PC-9 (cell line): ENCODE measurements around the gene PHACTR4.

Experiments
- EZH2 ChIP-seq: fragments of 200-600 bp; sonication (generic); IDR thresholded peaks from 2 replicates; pipeline ENCODE4 v1.8.0; 2017; ENCODE audit warnings: antibody characterized with exemption, low read depth
- TF ChIP-seq, protein P1 (sequence below): fragments of 200-600 bp; sonication (generic); conservative IDR thresholded peaks from 2 replicates; pipeline ENCODE4 v1.6.1; 2017; ENCODE audit warnings: mixed run types, antibody characterized with exemption, mild to moderate bottlenecking, moderate library complexity

DNA sequence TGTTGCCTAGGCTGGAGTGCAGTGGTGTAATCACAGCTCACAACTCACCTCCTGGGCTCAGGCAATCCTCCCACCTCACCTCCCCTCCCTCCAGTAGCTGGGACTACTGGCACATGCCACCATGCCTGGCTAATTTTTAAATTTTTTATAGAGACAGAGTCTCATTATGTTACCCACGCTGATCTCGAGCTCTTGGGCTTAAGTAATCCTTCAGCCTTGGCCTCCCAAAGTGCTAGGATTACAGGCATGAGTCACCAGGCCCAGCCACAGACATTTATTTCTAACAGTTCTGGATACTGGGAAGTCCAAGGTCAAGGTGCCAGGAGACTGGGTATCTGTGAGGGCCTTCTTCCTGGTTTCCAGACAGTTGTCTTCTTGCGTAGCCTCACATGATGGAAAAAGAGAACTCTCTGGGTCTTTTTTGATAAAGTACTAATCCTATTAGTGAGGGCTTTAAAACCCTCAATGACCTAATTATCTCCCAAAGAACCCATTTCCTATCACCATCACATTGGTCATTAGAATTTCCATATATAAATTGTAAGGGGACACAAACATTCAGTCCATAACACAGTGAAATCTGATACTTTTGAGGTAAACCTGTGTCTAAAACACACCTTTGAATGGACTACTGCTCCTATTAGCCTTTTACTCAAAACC is 67.9 kb downstream of the PHACTR4 start:
- TF ChIP-seq EZH2, result no peak
- TF ChIP-seq, protein P1, sequence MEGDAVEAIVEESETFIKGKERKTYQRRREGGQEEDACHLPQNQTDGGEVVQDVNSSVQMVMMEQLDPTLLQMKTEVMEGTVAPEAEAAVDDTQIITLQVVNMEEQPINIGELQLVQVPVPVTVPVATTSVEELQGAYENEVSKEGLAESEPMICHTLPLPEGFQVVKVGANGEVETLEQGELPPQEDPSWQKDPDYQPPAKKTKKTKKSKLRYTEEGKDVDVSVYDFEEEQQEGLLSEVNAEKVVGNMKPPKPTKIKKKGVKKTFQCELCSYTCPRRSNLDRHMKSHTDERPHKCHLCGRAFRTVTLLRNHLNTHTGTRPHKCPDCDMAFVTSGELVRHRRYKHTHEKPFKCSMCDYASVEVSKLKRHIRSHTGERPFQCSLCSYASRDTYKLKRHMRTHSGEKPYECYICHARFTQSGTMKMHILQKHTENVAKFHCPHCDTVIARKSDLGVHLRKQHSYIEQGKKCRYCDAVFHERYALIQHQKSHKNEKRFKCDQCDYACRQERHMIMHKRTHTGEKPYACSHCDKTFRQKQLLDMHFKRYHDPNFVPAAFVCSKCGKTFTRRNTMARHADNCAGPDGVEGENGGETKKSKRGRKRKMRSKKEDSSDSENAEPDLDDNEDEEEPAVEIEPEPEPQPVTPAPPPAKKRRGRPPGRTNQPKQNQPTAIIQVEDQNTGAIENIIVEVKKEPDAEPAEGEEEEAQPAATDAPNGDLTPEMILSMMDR, result no peak
